Measurements from ENCODE around the gene RETSAT.
"Not testable (repeated sequence)": the region's sequence is repeated elsewhere in the genome, so short reads cannot be mapped to it uniquely, and the experiment has no call there.

The RETSAT gene

GRCh38 chr2:85395912-85396475 lies 41.7 kb upstream of the RETSAT start:
- Histone ChIP-seq H3K36me3 (ENCODE audit: control insufficient read depth, insufficient read depth, low read length) (peaks cover 55% of the 10 kb centered on the region), H3K9me3 (ENCODE audit: control insufficient read depth, low read length) (no peaks in the 10 kb centered on the region), H3K27ac (ENCODE audit: low read depth, low read length, severe bottlenecking) (no peak overlapping the region), H3K4me3 (ENCODE audit: extremely low read depth, insufficient read depth, low read length, poor library complexity, severe bottlenecking) (no peak overlapping the region), H3K4me1 (ENCODE audit: control insufficient read depth, insufficient read depth, low read length, poor library complexity, severe bottlenecking) (no peaks in the 10 kb centered on the region)
- WGBS, 2 experiments (ENCODE audit: insufficient coverage in 2 of 2), result 97 to 98% methylated on average over 9 of the region's 14 CpGs

GRCh38 chr2:85394976-85395375 lies 40.6 kb upstream of the RETSAT start:
- 84 to 88% methylated on average over 6 of the region's 6 CpGs for WGBS, 2 experiments (ENCODE audit: insufficient coverage in 2 of 2)
- Histone ChIP-seq H3K4me1 (ENCODE audit: control insufficient read depth, insufficient read depth, low read length, poor library complexity, severe bottlenecking) (no peaks in the 10 kb centered on the region), H3K4me3 (ENCODE audit: extremely low read depth, insufficient read depth, low read length, poor library complexity, severe bottlenecking) (no peak overlapping the region), H3K9me3 (ENCODE audit: control insufficient read depth, low read length) (no peaks in the 10 kb centered on the region), H3K36me3 (ENCODE audit: control insufficient read depth, insufficient read depth, low read length) (peaks cover 48% of the 10 kb centered on the region), H3K27ac (ENCODE audit: low read depth, low read length, severe bottlenecking) (no peak overlapping the region)

- Histone ChIP-seq H3K27ac (ENCODE audit: low read depth, low read length, severe bottlenecking) (no peak overlapping the region), H3K36me3 (ENCODE audit: control insufficient read depth, insufficient read depth, low read length) (peaks cover 48% of the 10 kb centered on the region)
- WGBS, 2 experiments (ENCODE audit: insufficient coverage in 2 of 2), result 97 to 100% methylated on average over 3 of the region's 4 CpGs
Observed at GRCh38 chr2:85394261-85394681, 39.9 kb upstream of the RETSAT start.

GRCh38 chr2:85393836-85394235 lies 39.5 kb upstream of the RETSAT start:
- H3K36me3 ChIP-seq (ENCODE audit: control insufficient read depth, insufficient read depth, low read length), result peaks cover 48% of the 10 kb centered on the region
- H3K27ac ChIP-seq (ENCODE audit: low read depth, low read length, severe bottlenecking), result no peak overlapping the region
- WGBS, 2 experiments (ENCODE audit: insufficient coverage in 2 of 2), result 98 to 100% methylated on average over 3 to 4 of the region's 4 CpGs
- no peaks in the 10 kb centered on the region for H3K4me1 ChIP-seq (ENCODE audit: control insufficient read depth, insufficient read depth, low read length, poor library complexity, severe bottlenecking)
- no peaks in the 10 kb centered on the region for H3K9me3 ChIP-seq (ENCODE audit: control insufficient read depth, low read length)
- H3K4me3 ChIP-seq (ENCODE audit: extremely low read depth, insufficient read depth, low read length, poor library complexity, severe bottlenecking), result no peak overlapping the region

More at GRCh38 chr2:85394261-85394681, 39.9 kb upstream of the RETSAT start:
- Histone ChIP-seq H3K4me3 (ENCODE audit: extremely low read depth, insufficient read depth, low read length, poor library complexity, severe bottlenecking) (no peak overlapping the region), H3K9me3 (ENCODE audit: control insufficient read depth, low read length) (no peaks in the 10 kb centered on the region), H3K4me1 (ENCODE audit: control insufficient read depth, insufficient read depth, low read length, poor library complexity, severe bottlenecking) (no peaks in the 10 kb centered on the region)

- WGBS, 2 experiments (ENCODE audit: insufficient coverage in 2 of 2), result 84 to 97% methylated on average over 6 to 9 of the region's 11 CpGs
- Histone ChIP-seq H3K4me3 (ENCODE audit: extremely low read depth, insufficient read depth, low read length, poor library complexity, severe bottlenecking) (no peak overlapping the region), H3K9me3 (ENCODE audit: control insufficient read depth, low read length) (no peaks in the 10 kb centered on the region), H3K36me3 (ENCODE audit: control insufficient read depth, insufficient read depth, low read length) (peaks cover 49% of the 10 kb centered on the region), H3K27ac (ENCODE audit: low read depth, low read length, severe bottlenecking) (no peak overlapping the region), H3K4me1 (ENCODE audit: control insufficient read depth, insufficient read depth, low read length, poor library complexity, severe bottlenecking) (no peaks in the 10 kb centered on the region)
Observed at GRCh38 chr2:85390941-85391669, 36.8 kb upstream of the RETSAT start.

- 92 to 94% methylated on average over 5 to 9 of the region's 9 CpGs for WGBS, 2 experiments (ENCODE audit: insufficient coverage in 2 of 2)
- Histone ChIP-seq H3K36me3 (ENCODE audit: control insufficient read depth, insufficient read depth, low read length) (peaks cover 39% of the 10 kb centered on the region), H3K27ac (ENCODE audit: low read depth, low read length, severe bottlenecking) (no peak overlapping the region)
Observed at GRCh38 chr2:85388878-85389538, 34.7 kb upstream of the RETSAT start.

GRCh38 chr2:85387754-85388153 lies 33.4 kb upstream of the RETSAT start:
- H3K36me3 ChIP-seq (ENCODE audit: control insufficient read depth, insufficient read depth, low read length), result peaks cover 40% of the 10 kb centered on the region
- H3K9me3 ChIP-seq (ENCODE audit: control insufficient read depth, low read length), result no peaks in the 10 kb centered on the region
- no peak overlapping the region for H3K27ac ChIP-seq (ENCODE audit: low read depth, low read length, severe bottlenecking)
- no peaks in the 10 kb centered on the region for H3K4me1 ChIP-seq (ENCODE audit: control insufficient read depth, insufficient read depth, low read length, poor library complexity, severe bottlenecking)
- WGBS, 2 experiments (ENCODE audit: insufficient coverage in 2 of 2), result 100% methylated on average over 1 to 2 of the region's 2 CpGs
- H3K4me3 ChIP-seq (ENCODE audit: extremely low read depth, insufficient read depth, low read length, poor library complexity, severe bottlenecking), result no peak overlapping the region

More at GRCh38 chr2:85388878-85389538, 34.7 kb upstream of the RETSAT start:
- Histone ChIP-seq H3K4me3 (ENCODE audit: extremely low read depth, insufficient read depth, low read length, poor library complexity, severe bottlenecking) (no peak overlapping the region), H3K9me3 (ENCODE audit: control insufficient read depth, low read length) (no peaks in the 10 kb centered on the region), H3K4me1 (ENCODE audit: control insufficient read depth, insufficient read depth, low read length, poor library complexity, severe bottlenecking) (no peaks in the 10 kb centered on the region)

- H3K4me1 ChIP-seq (ENCODE audit: control insufficient read depth, insufficient read depth, low read length, poor library complexity, severe bottlenecking), result no peaks in the 10 kb centered on the region
- 85 to 100% methylated on average over 1 to 2 of the region's 2 CpGs for WGBS, 2 experiments (ENCODE audit: insufficient coverage in 2 of 2)
- H3K36me3 ChIP-seq (ENCODE audit: control insufficient read depth, insufficient read depth, low read length), result peaks cover 31% of the 10 kb centered on the region
- H3K4me3 ChIP-seq (ENCODE audit: extremely low read depth, insufficient read depth, low read length, poor library complexity, severe bottlenecking), result no peak overlapping the region
- no peaks in the 10 kb centered on the region for H3K9me3 ChIP-seq (ENCODE audit: control insufficient read depth, low read length)
- no peak overlapping the region for H3K27ac ChIP-seq (ENCODE audit: low read depth, low read length, severe bottlenecking)
Observed at GRCh38 chr2:85385746-85386145, 31.4 kb upstream of the RETSAT start.

- no peaks in the 10 kb centered on the region for H3K4me1 ChIP-seq (ENCODE audit: control insufficient read depth, insufficient read depth, low read length, poor library complexity, severe bottlenecking)
- H3K9me3 ChIP-seq (ENCODE audit: control insufficient read depth, low read length), result peaks cover 10% of the 10 kb centered on the region
- no peak overlapping the region for H3K27ac ChIP-seq (ENCODE audit: low read depth, low read length, severe bottlenecking)
- peaks cover 44% of the 10 kb centered on the region for H3K36me3 ChIP-seq (ENCODE audit: control insufficient read depth, insufficient read depth, low read length)
- 78 to 95% methylated on average over 3 to 4 of the region's 4 CpGs for WGBS, 2 experiments (ENCODE audit: insufficient coverage in 2 of 2)
- H3K4me3 ChIP-seq (ENCODE audit: extremely low read depth, insufficient read depth, low read length, poor library complexity, severe bottlenecking), result no peak overlapping the region
Observed at GRCh38 chr2:85383850-85384249, 29.5 kb upstream of the RETSAT start.

GRCh38 chr2:85383151-85383550 lies 28.8 kb upstream of the RETSAT start:
- 76% methylated on average over 3 of the region's 5 CpGs; no CpG with 5 or more reads in 1 of the 2 experiments for WGBS, 2 experiments (ENCODE audit: insufficient coverage in 2 of 2)
- not testable (repeated sequence) for H3K27ac ChIP-seq (ENCODE audit: low read depth, low read length, severe bottlenecking); H3K4me3 ChIP-seq (ENCODE audit: extremely low read depth, insufficient read depth, low read length, poor library complexity, severe bottlenecking); H3K4me1 ChIP-seq (ENCODE audit: control insufficient read depth, insufficient read depth, low read length, poor library complexity, severe bottlenecking)
- Histone ChIP-seq H3K36me3 (ENCODE audit: control insufficient read depth, insufficient read depth, low read length) (peaks cover 44% of the 10 kb centered on the region), H3K9me3 (ENCODE audit: control insufficient read depth, low read length) (peaks cover 10% of the 10 kb centered on the region)

Data from mesodermal cell (in vitro differentiated cells).